GM19025 (cell line): ENCODE results near the gene NEK4.

Source experiments
- ATAC-seq: cut with Tn5 transposase; IDR thresholded peaks from one replicate; pipeline ENCODE4 v1.9.1; 2021; ENCODE audit warnings: mild to moderate bottlenecking, low read depth, moderate library complexity; ENCODE audit not compliant: unreplicated experiment

The NEK4 gene

DNA sequence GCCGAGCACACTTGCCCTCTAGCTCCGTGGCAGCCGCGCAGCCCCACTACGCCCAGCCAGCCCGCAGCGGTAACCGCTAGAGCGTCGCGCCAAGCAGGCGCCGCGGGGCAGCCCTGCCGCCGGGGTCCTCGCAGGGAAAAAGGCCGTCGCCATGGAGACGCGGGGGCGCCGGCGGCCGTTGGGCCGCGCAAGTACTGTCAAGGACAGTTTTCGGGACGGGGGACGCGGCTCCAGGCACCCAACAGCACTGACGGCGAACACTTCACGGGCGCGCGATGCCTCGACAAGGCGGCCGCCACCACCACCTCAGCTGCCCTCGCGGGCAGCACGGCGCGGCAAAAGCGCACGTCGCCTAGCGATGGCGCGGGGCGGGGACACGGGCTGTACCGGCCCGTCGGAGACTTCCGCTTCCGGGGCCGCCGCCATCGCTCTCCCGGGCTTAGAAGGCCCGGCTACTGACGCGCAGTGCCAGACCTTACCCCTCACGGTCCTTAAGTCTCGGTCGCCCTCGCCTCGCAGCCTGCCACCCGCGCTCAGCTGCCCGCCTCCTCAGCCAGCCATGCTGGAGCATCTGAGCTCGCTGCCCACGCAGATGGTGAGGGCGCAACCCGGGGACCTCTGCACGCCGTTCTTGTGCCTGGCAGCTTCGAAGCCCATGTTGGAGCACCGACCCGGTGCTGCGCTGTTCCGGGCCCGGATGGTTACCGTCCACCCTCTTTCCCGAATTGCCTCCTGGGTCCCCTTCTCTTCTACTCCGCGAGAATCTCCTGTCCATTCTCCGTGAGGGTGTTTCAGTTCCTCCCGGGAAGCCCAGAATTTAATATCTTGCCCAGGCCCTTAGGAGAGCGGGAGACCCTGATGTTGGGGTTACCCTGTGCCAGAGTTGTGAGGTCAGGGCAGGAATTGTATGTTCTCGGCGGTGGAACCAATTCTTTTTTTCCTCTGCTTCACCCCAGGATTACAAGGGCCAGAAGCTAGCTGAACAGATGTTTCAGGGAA is 64.8 kb downstream of the NEK4 start, which contains the start of the genes GLT8D1 and SPCS1:
Gene GLT8D1 (minus strand): TSS at position 104 of the 999 bp plus-strand sequence. CDS start 5,331 bp downstream, outside the sequence.
Gene SPCS1 (plus strand): TSS at position 419 of the 999 bp plus-strand sequence. CDS start 141 bp downstream, at position 560.
- peak; percentile 78 for ATAC-seq

DNA sequence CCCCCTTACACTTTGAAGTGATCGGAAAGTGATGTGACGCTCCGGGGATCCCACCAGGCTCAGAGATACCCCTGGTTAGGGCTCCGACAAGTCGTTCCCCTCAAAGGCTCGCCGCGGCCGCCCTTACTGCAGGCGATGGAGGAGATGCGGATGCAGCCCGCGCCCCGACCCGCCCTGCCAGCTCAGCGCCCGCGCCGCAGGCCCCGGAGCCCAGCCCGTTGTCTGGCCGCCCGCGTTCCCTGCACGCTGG is 65.4 kb downstream of the NEK4 start:
- no peak for ATAC-seq

DNA sequence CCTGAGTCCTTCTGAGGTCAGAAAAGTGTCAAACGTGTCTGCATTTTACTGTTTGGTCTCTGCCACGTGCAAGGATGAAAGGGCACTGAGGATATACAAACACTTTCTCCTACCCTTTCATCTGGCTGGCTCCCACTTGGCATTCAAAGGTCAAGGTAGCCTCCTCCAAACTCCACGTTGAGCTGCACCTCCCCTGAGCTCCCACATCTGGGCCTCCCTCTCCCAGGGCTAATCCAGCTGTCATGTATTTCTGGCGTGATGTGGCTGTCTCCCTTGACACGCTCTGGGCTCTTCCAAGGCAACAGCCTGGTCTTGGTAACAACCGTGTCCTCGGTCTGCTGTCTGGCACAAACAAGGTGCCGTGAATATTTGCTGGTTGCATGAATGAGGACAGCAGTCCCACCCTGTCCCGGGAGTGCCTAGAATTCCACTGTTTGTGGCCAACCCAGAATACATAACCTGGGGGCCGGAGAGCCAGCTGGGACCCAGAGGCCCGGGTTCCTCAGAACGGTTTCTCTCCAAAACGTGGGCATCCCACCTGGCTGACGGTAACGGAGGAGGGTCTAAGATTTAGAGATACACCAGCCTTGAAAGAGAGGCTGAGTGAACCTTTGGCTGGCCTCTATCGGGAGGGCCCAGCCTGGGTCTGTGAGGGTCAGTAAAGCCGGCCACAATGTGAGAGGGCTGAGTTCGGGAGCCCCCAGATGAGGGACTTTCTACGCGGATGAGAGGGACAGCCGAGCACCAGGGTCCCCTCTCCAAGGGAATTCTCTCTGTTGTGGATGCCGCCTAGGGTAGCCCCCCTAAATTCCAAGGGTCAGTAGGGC is 65.9 kb downstream of the NEK4 start:
- no peak for ATAC-seq

- ATAC-seq = no peak
Observed at GRCh38 chr3:52703341-52703740, 67.4 kb downstream of the NEK4 start.

- ATAC-seq = no peak
Observed at GRCh38 chr3:52697632-52697965, 73.1 kb downstream of the NEK4 start.

GRCh38 chr3:52696830-52697631 is 73.7 kb downstream of the NEK4 start:
- ATAC-seq = no peak

DNA sequence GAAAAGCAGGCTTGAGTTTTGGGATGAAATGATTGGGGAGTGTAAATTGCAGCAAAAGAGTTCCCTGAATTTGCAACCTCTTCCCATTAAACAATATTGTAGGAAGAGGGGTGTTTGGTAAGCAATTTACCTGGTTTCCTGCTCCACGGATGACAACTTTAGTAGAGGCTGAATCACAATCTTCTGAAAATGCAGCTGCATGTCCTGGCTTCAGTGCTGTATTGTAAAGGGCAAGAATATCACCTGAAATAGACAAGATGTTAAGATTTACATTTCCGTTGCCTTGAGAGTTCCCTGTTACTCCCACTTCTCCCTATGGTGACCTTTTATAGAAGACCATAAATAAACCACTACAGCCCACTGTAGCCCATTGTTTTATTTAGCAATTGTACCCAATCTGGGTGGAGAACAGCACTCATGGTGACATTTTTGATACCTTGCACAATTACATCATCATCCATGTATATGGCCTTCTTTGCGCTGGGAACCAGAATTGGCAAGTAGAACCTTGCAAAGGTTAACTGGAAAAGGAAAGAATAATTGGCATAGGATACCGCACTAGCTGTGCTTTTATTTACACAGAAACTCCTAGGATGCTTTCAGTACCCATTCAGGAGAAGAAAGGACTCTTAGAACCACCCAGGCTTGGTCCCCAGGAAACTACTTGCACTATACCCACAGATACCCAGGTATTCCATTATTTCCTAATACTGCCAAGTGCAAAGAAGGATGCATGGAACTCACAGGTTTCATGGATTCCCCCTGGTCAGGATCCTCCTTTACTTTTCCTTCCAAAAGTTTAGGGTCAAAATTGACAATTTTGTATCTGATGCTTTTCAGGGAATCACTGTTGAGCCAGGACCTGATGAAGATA is 74.7 kb downstream of the NEK4 start:
- ATAC-seq = no peak

DNA sequence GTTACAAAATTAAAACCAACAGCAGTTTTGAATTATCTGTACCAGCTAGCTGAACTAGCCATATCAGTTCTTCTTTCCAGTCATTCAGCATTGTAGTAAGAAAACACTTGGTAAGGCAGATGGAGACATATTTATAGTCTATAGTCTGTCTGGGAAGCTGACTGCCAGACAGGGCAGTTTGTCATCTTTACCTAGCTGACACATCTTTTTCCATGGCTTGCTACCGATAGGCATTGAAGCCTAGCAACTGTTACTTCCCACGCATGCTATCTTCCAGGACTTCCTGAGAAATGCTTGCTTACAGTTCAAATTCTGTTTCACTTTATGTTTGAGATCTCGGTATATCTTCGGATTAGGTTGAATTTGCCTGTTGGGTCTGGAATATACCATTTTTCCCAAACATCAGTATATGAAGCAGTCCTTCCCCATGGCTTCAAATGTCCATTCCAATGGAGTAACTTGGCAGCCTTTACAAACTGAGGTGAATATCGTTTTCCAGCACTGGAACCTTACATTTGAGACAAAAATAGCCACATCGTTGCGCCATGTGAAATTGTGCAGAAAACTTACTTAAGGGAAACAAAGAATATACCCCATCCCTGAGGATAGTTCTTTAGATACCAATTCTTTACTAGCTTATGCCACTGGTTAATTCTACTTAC is 76.1 kb downstream of the NEK4 start:
- no peak for ATAC-seq

DNA sequence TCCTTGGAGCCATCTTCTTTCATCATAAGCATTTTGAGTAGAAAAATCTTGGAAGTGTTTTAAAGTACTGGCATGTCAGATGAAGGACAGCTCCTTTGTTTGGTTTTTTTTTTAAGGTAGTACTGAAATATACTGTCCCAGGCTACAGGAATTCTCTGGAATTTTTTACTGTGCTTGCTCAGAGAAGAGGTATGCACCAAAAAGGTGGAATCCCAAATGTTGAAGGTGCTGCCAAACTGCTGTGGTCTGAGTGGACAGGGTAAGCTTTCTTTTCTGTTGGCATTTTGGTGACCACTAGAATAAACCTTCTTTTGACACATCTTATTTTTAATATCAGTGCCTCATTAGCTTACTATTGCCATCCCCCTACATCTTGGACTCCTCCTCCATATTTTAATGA is 77.7 kb downstream of the NEK4 start:
- no peak for ATAC-seq

- ATAC-seq = no peak
Observed at GRCh38 chr3:52690560-52690959, 80.2 kb downstream of the NEK4 start.

GRCh38 chr3:52689151-52689550 is 81.6 kb downstream of the NEK4 start:
- no peak for ATAC-seq

DNA sequence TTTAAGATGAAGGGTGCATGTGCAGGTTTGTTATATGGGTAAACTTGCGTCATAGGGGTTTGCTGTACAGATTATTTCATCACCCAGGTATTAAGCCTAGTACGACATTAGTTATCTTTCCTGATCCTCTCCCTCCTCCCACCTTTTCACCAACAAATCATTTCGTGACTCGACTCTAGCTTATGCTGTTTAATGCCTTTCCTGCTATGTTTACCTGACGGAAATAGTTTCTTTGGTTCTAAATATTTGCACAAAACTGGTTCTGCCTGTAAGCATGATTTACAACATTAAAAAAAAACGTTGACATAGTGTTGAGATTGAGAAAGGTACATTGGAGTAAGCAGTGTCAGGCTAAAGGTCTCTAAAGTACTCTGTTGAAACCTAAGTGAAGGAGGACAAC is 82.5 kb downstream of the NEK4 start:
- no peak for ATAC-seq

- peak; percentile 72 for ATAC-seq
Observed at GRCh38 chr3:52685709-52686691, 84.7 kb downstream of the NEK4 start, which contains the start of the genes GNL3 and PBRM1. Gene GNL3 (plus strand): TSS chr3:52686032. CDS start chr3:52686093, 61 bp downstream. Gene PBRM1 (minus strand): TSS chr3:52685913.

DNA sequence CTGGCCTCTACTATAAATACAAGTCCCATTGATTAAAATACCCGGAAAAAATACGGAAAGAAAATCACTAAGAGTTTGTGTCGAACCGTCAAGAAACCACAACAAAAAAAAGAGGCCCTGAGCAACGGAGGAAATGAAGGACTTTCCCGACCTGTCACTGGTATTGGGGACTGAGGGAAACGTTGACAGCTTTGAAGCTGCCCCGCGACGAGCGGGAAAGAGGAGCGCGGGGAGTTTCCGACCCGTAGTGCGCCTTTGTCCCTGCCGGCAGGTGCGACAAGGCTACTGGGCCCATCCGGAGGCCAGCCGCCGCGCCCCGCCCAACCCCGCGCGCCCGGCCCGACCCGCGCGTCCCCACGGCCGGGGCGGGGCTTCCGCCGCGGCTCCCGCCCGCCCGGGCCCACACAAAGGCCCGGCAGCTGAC is 85.4 kb downstream of the NEK4 start:
- peak; percentile 76 for ATAC-seq

- no peak for ATAC-seq
Observed at GRCh38 chr3:52684184-52684583, 86.6 kb downstream of the NEK4 start.

DNA sequence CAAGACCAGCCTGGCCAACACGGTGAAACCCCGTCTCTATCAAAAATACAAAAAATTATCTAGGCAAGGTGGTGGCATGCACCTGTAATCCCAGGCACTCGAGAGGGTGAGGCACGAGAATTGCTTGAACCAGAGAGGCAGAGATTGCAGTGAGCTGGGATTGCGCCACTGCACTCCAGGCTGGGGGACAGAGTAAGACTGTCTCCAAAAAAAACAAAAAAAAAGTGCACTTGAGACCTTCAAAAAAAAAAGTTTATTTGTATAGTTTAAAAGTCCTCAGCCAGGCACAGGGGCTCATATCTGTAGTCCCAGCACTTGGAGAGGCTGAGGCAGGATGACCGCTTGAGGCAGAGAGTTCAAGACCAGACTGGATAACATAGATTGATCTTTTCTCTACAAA is 87.1 kb downstream of the NEK4 start:
- no peak for ATAC-seq

GRCh38 chr3:52682016-52682415 is 88.7 kb downstream of the NEK4 start:
- no peak for ATAC-seq

- no peak for ATAC-seq
Observed at GRCh38 chr3:52681596-52681995, 89.1 kb downstream of the NEK4 start.
